ENCODE measurements around the gene MICAL3.

The MICAL3 gene

GRCh38 chr22:17888439-17888838 lies 135.9 kb downstream of the MICAL3 start:
- no peaks in the 10 kb centered on the region for H3K9me3 ChIP-seq (ENCODE audit: low read length)
- peaks cover 57% of the 10 kb centered on the region for H3K36me3 ChIP-seq (ENCODE audit: insufficient read depth, low read length)
- H3K9ac ChIP-seq (ENCODE audit: low read length): no peak overlapping the region
- no peaks in the 10 kb centered on the region for H3K79me2 ChIP-seq (ENCODE audit: insufficient read depth, low read length)
- TF ChIP-seq CTCF (IDR thresholded peaks at IDR 0.05; ENCODE audit: low read length): no peak
- no peak for TF ChIP-seq EZH2 (IDR thresholded peaks at IDR 0.05; ENCODE audit: borderline replicate concordance, low read length)
- no peak overlapping the region for H3K4me2 ChIP-seq (ENCODE audit: low read length)
- H4K20me1 ChIP-seq (ENCODE audit: insufficient read depth, low read length): no peaks in the 10 kb centered on the region
- H3K27ac ChIP-seq (ENCODE audit: low read depth, low read length, poor library complexity, severe bottlenecking): no peak overlapping the region
- H3K4me1 ChIP-seq (ENCODE audit: insufficient read depth, low read length, severe bottlenecking): no peaks in the 10 kb centered on the region
- H2AFZ ChIP-seq (ENCODE audit: low read length): no peak overlapping the region
- H3F3A ChIP-seq (ENCODE audit: insufficient read depth, low read length): no peaks in the 10 kb centered on the region
- H3K27me3 ChIP-seq (ENCODE audit: insufficient read depth, low read length): no peaks in the 10 kb centered on the region
- H3K9me2 ChIP-seq (ENCODE audit: low read depth, low read length): no peaks in the 10 kb centered on the region
- H3K4me3 ChIP-seq (ENCODE audit: low read depth, low read length, poor library complexity, severe bottlenecking): no peak overlapping the region

- Histone ChIP-seq H3K9ac (ENCODE audit: low read length) (no peak overlapping the region), H3K79me2 (ENCODE audit: insufficient read depth, low read length) (no peaks in the 10 kb centered on the region), H3K4me1 (ENCODE audit: insufficient read depth, low read length, severe bottlenecking) (no peaks in the 10 kb centered on the region), H4K20me1 (ENCODE audit: insufficient read depth, low read length) (no peaks in the 10 kb centered on the region), H3K9me2 (ENCODE audit: low read depth, low read length) (no peaks in the 10 kb centered on the region), H3K36me3 (ENCODE audit: insufficient read depth, low read length) (peaks cover 31% of the 10 kb centered on the region), H2AFZ (ENCODE audit: low read length) (no peak overlapping the region), H3K27ac (ENCODE audit: low read depth, low read length, poor library complexity, severe bottlenecking) (no peak overlapping the region), H3K27me3 (ENCODE audit: insufficient read depth, low read length) (no peaks in the 10 kb centered on the region), H3K9me3 (ENCODE audit: low read length) (no peaks in the 10 kb centered on the region), H3F3A (ENCODE audit: insufficient read depth, low read length) (no peaks in the 10 kb centered on the region), H3K4me3 (ENCODE audit: low read depth, low read length, poor library complexity, severe bottlenecking) (no peak overlapping the region), H3K4me2 (ENCODE audit: low read length) (no peak overlapping the region)
- TF ChIP-seq EZH2 (IDR thresholded peaks at IDR 0.05; ENCODE audit: borderline replicate concordance, low read length): no peak
- no peak for TF ChIP-seq CTCF (IDR thresholded peaks at IDR 0.05; ENCODE audit: low read length)
Measured at GRCh38 chr22:17884893-17885292, 139.5 kb downstream of the MICAL3 start.

- Histone ChIP-seq H3K4me3 (ENCODE audit: low read depth, low read length, poor library complexity, severe bottlenecking) (no peak overlapping the region), H4K20me1 (ENCODE audit: insufficient read depth, low read length) (no peaks in the 10 kb centered on the region), H3F3A (ENCODE audit: insufficient read depth, low read length) (no peaks in the 10 kb centered on the region), H3K36me3 (ENCODE audit: insufficient read depth, low read length) (peaks cover 31% of the 10 kb centered on the region), H2AFZ (ENCODE audit: low read length) (no peak overlapping the region), H3K9me2 (ENCODE audit: low read depth, low read length) (no peaks in the 10 kb centered on the region), H3K27ac (ENCODE audit: low read depth, low read length, poor library complexity, severe bottlenecking) (no peak overlapping the region), H3K9ac (ENCODE audit: low read length) (no peak overlapping the region), H3K79me2 (ENCODE audit: insufficient read depth, low read length) (no peaks in the 10 kb centered on the region), H3K9me3 (ENCODE audit: low read length) (no peaks in the 10 kb centered on the region), H3K4me2 (ENCODE audit: low read length) (no peak overlapping the region), H3K4me1 (ENCODE audit: insufficient read depth, low read length, severe bottlenecking) (no peaks in the 10 kb centered on the region), H3K27me3 (ENCODE audit: insufficient read depth, low read length) (no peaks in the 10 kb centered on the region)
- no peak for TF ChIP-seq EZH2 (IDR thresholded peaks at IDR 0.05; ENCODE audit: borderline replicate concordance, low read length)
- TF ChIP-seq CTCF (IDR thresholded peaks at IDR 0.05; ENCODE audit: low read length): no peak
Measured at GRCh38 chr22:17884084-17884483, 140.3 kb downstream of the MICAL3 start.
